ENCODE measurements around the gene NRSN2.

NRSN2 gene

GRCh38 chr20:358891-359555 is 12.1 kb downstream of the NRSN2 start:
- Histone ChIP-seq H3K27me3 (ENCODE audit: insufficient read depth, poor library complexity, severe bottlenecking) (no peaks in the 10 kb centered on the region), H3K4me3 (replicated peaks; ENCODE audit: insufficient read depth, low read length) (no peak overlapping the region), H3K27ac (replicated peaks) (no peak overlapping the region)
- TF ChIP-seq GABPA (IDR thresholded peaks at IDR 0.05; ENCODE audit: low read depth) (no peak), CTCF (IDR thresholded peaks at IDR 0.05; ENCODE audit: insufficient read depth, low read length) (no peak), POLR2AphosphoS5 (IDR thresholded peaks at IDR 0.05; ENCODE audit: low read depth) (no peak), REST (IDR thresholded peaks at IDR 0.05; ENCODE audit: insufficient replicate concordance, low read depth) (no peak), SPI1 (IDR thresholded peaks at IDR 0.05; ENCODE audit: borderline replicate concordance, low read depth) (no peak)
- no peak for DNase-seq (ENCODE audit: low read depth in 1 of 2, low spot score in 1 of 2)

DNA sequence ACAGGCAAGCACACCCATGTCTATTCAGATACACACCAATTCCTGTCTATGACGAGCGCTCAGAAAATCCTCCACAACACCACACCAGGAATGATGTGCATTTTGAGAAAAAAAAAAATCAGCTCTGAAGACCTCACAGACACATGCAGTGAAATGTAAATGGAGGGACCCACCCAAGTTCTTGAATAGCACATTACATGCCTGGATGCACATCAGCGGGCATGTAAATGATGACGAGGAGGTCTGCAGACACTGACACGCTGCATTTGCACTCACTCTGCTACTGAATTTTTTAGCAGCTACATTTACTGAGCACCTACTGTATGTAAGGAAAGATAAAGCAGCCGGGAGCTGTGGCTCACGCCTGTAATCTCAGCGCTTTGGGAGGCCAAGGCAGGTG is 14.7 kb downstream of the NRSN2 start:
- TF ChIP-seq REST (IDR thresholded peaks at IDR 0.05; ENCODE audit: insufficient replicate concordance, low read depth) (no peak), GABPA (IDR thresholded peaks at IDR 0.05; ENCODE audit: low read depth) (no peak), SPI1 (IDR thresholded peaks at IDR 0.05; ENCODE audit: borderline replicate concordance, low read depth) (no peak), POLR2AphosphoS5 (IDR thresholded peaks at IDR 0.05; ENCODE audit: low read depth) (no peak), CTCF (IDR thresholded peaks at IDR 0.05; ENCODE audit: insufficient read depth, low read length) (no peak)
- no peak overlapping the region for H3K4me3 ChIP-seq (replicated peaks; ENCODE audit: insufficient read depth, low read length)
- no peak for DNase-seq (ENCODE audit: low read depth in 1 of 2, low spot score in 1 of 2)
- no peaks in the 10 kb centered on the region for H3K27me3 ChIP-seq (ENCODE audit: insufficient read depth, poor library complexity, severe bottlenecking)
- H3K27ac ChIP-seq (replicated peaks): no peak overlapping the region

- Histone ChIP-seq H3K27ac (replicated peaks) (peak overlapping the region; percentile 55), H3K27me3 (ENCODE audit: insufficient read depth, poor library complexity, severe bottlenecking) (no peaks in the 10 kb centered on the region), H3K4me3 (replicated peaks; ENCODE audit: insufficient read depth, low read length) (no peak overlapping the region)
- peak; percentile 93 to 98 for DNase-seq (ENCODE audit: low read depth in 1 of 2, low spot score in 1 of 2)
- peak; percentile 56 for TF ChIP-seq CTCF (IDR thresholded peaks at IDR 0.05; ENCODE audit: insufficient read depth, low read length)
- peak; percentile 5; the same call in 1 of the 2 replicates for TF ChIP-seq SPI1 (IDR thresholded peaks at IDR 0.05; ENCODE audit: borderline replicate concordance, low read depth)
- TF ChIP-seq POLR2AphosphoS5 (IDR thresholded peaks at IDR 0.05; ENCODE audit: low read depth): peak; percentile 96
- no peak for TF ChIP-seq REST (IDR thresholded peaks at IDR 0.05; ENCODE audit: insufficient replicate concordance, low read depth)
- TF ChIP-seq GABPA (IDR thresholded peaks at IDR 0.05; ENCODE audit: low read depth): no peak
Observed at GRCh38 chr20:362271-363254, 15.7 kb downstream of the NRSN2 start.
